HepG2 (cell line): ENCODE measurements around the gene ARFGAP3. TPM values are rescaled to one million over a fixed set of nuclear protein-coding genes. Genes with fewer than 3 reads are reported as not detected.

ENCODE experiments used
- ATF4 ChIP-seq, 2 experiments: fragments of 450-650 bp in 1 of 2; sonication (generic) in 1 of 2; formaldehyde crosslinking; IDR thresholded peaks; 2 replicates each; pipeline versions ENCODE4 v1.5.0 to v1.8.0; 2020 to 2022; ENCODE audit warnings: mild to moderate bottlenecking in 1 of 2, missing genetic modification reagents in 1 of 2
- DMAP1 ChIP-seq: IDR thresholded peaks from 2 replicates; pipeline ENCODE4 v1.6.1; 2016
- HDAC6 ChIP-seq: fragments of 200-600 bp; sonication (generic); IDR thresholded peaks from 2 replicates; pipeline ENCODE4 v1.7.0; 2017; ENCODE audit warnings: mild to moderate bottlenecking, antibody characterized with exemption, low read length, low read depth
- HINFP ChIP-seq: sonication (generic); formaldehyde crosslinking; IDR thresholded peaks from 2 replicates; pipeline ENCODE4 v1.4.0; 2020; ENCODE audit warnings: low read depth, mild to moderate bottlenecking, missing genetic modification reagents
- HMGXB4 ChIP-seq, 2 experiments: sonication (generic) in 1 of 2; formaldehyde crosslinking in 1 of 2; IDR thresholded peaks; 2 replicates each; pipeline versions ENCODE4 v1.4.0 to v1.6.1; 2018 to 2020; ENCODE audit warnings: missing genetic modification reagents in 2 of 2, borderline replicate concordance in 1 of 2, low read depth in 1 of 2, mild to moderate bottlenecking in 1 of 2, missing biosample characterization in 1 of 2
- HNF1B ChIP-seq: sonication (generic); formaldehyde crosslinking; IDR thresholded peaks from 2 replicates; pipeline ENCODE4 v1.5.1; 2020; ENCODE audit warnings: mild to moderate bottlenecking, moderate library complexity, missing genetic modification reagents
- KLF15 ChIP-seq: sonication (generic); formaldehyde crosslinking; IDR thresholded peaks from 2 replicates; pipeline ENCODE4 v1.8.1; 2023; ENCODE audit warnings: borderline replicate concordance, mild to moderate bottlenecking, inconsistent platforms, missing genetic modification reagents, mixed read lengths
- MYPOP ChIP-seq: sonication (generic); formaldehyde crosslinking; IDR thresholded peaks from 2 replicates; pipeline ENCODE4 v1.8.1; 2023; ENCODE audit warnings: mild to moderate bottlenecking, moderate library complexity, missing genetic modification reagents
- SAP130 ChIP-seq: IDR thresholded peaks from 2 replicates; pipeline ENCODE4 v1.6.1; 2016; ENCODE audit warnings: low read depth
- SIN3A ChIP-seq: IDR thresholded peaks from 2 replicates; pipeline ENCODE4 v1.6.1; 2011; ENCODE audit warnings: low read depth, mild to moderate bottlenecking, control low read depth, low read length, borderline replicate concordance
- SPEN ChIP-seq: sonication (generic); formaldehyde crosslinking; IDR thresholded peaks from 2 replicates; pipeline ENCODE4 v1.5.1; 2020; ENCODE audit warnings: low read depth, mild to moderate bottlenecking, missing genetic modification reagents
- STAG1 ChIP-seq: sonication (generic); formaldehyde crosslinking; IDR thresholded peaks from 2 replicates; pipeline ENCODE4 v1.4.0; 2020; ENCODE audit warnings: missing genetic modification reagents
- TBX2 ChIP-seq: sonication (generic); formaldehyde crosslinking; IDR thresholded peaks from 2 replicates; pipeline ENCODE4 v1.5.0; 2020; ENCODE audit warnings: missing genetic modification reagents, mild to moderate bottlenecking, borderline replicate concordance
- TEAD3 ChIP-seq: optimal IDR thresholded peaks from 2 replicates; pipeline ENCODE3; 2016; ENCODE audit warnings: borderline replicate concordance
- ZBTB39 ChIP-seq: sonication (generic); formaldehyde crosslinking; IDR thresholded peaks from 2 replicates; pipeline ENCODE4 v1.5.0; 2020; ENCODE audit warnings: missing genetic modification reagents
- ZNF639 ChIP-seq: conservative IDR thresholded peaks from 2 replicates; pipeline ENCODE4 v1.6.1; 2018; ENCODE audit warnings: missing genetic modification reagents
- ZNF670 ChIP-seq: sonication (generic); formaldehyde crosslinking; IDR thresholded peaks from 2 replicates; pipeline ENCODE4 v1.8.0; 2022; ENCODE audit warnings: mild to moderate bottlenecking, missing genetic modification reagents, borderline replicate concordance
- polyA plus RNA-seq, 8 experiments: library from polyadenylated mRNA; depleted of rRNA in 3 of 8; stranded (reverse) in 7 of 8; unstranded in 1 of 8; fragments of >200 nt; fragmentation: Illumina TruSeq in 4 of 8; extraction: Trizol in 4 of 8; gene quantifications; 2 replicates each; pipeline versions ENCODE4 v1.2.1 to v1.2.3, GENCODE V29; 2011 to 2016; ENCODE audit warnings: low read depth in 4 of 8, missing spikeins in 1 of 8, mixed read lengths in 1 of 8; ENCODE audit not compliant: insufficient read depth in 1 of 8
- total RNA-seq, 5 experiments: library from RNA; depleted of rRNA; stranded (reverse); fragments of >200 nt; fragmentation: Illumina TruSeq; extraction: Trizol; gene quantifications; 2 replicates each; pipeline ENCODE4 v1.2.3, GENCODE V29; 2016; ENCODE audit warnings: low read depth in 1 of 5

ARFGAP3 gene
- total and polyA plus RNA-seq, 2 of the 13 experiments (the other 11 are each of a cell fraction or from before 2014, with no cell fraction given), result 41.7 to 61.6 TPM

GRCh38 chr22:42862045-42862734, 5.1 kb upstream of the ARFGAP3 start (continued):
- TF ChIP-seq ZNF639 (CRISPR knock-in tag) (no peak), SPEN (CRISPR knock-in tag) (0 out of 2 replicates have a peak, but pooled peaks have one; percentile 22), KLF15 (no peak), HDAC6 (no peak), ATF4 (CRISPR knock-in tag; IDR thresholded peaks at IDR 0.05) (0 out of 4 replicates have a peak, but pooled peaks of 1 of the 2 experiments have one; percentile 16), TEAD3 (CRISPR knock-in tag) (peak; percentile 67), ZBTB39 (CRISPR knock-in tag) (no peak), STAG1 (no peak), ZNF670 (CRISPR knock-in tag) (0 out of 2 replicates have a peak, but pooled peaks have one; percentile 53), SIN3A (no peak), HMGXB4 (CRISPR knock-in tag; IDR thresholded peaks at IDR 0.05; ENCODE audit: borderline replicate concordance in 1 of 2, low read depth in 1 of 2) (0 out of 4 replicates have a peak, but pooled peaks of 1 of the 2 experiments have one; percentile 15), SAP130 (CRISPR knock-in tag) (peak; percentile 34; the same call in 1 of the 2 replicates), DMAP1 (no peak), MYPOP (CRISPR knock-in tag) (no peak), HINFP (CRISPR knock-in tag) (no peak), HNF1B (CRISPR knock-in tag) (0 out of 2 replicates have a peak, but pooled peaks have one; percentile 20), TBX2 (CRISPR knock-in tag) (0 out of 2 replicates have a peak, but pooled peaks have one; percentile 18)
